GM18867 (cell line): ENCODE data around the gene CEP112.
A peak's percentile ranks its signal among the peaks of the same experiment; 100 is the strongest.
"Not testable (repeated sequence)": the region's sequence is repeated elsewhere in the genome, so short reads cannot be mapped to it uniquely, and the experiment has no call there.

ENCODE experiments used
- ATAC-seq: cut with Tn5 transposase; IDR thresholded peaks from one replicate; pipeline ENCODE4 v1.9.1; 2021; ENCODE audit warnings: mild to moderate bottlenecking, moderate library complexity; ENCODE audit not compliant: unreplicated experiment

The CEP112 gene

GRCh38 chr17:65797101-65797500, 394.8 kb downstream of the CEP112 start:
- no peak for ATAC-seq

DNA sequence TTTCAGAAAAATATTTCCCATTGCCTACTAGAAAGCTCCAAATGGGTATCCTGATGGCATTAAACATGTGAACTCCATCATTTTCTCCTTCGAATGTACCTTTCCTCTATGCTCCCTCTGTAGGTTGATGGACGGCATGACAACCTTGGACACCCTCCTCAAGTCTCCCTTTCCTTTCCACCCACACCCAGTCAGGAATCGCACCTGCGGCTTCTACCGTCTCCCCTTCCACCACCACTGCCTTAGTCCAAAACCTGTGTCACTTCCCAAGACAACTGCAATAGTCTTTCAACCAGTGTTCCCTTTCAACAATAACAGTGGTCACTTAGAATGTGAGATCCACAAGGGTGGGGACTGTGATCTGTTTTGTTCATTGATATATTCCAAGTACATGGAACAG, 397.4 kb downstream of the CEP112 start:
- ATAC-seq: no peak

DNA sequence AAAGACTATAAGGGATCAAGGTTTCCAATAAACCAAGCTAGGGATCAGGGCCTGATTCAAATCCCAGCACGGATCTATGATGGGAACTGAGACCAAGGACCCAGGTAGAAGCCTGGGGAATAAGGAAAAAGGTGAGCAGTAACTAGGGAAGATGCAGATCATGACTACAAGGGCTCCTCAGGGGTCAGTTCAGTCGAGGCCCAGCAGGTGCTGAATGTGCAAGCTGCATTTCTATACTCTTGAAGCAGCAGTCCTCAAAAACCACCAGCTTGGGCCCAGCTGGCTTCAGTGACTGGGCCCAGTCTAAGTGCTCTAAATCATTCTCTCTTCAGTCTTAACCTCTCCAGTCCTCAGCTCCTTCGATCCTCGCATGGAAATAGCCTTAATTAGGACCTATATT, 401.7 kb downstream of the CEP112 start:
- no peak for ATAC-seq

- no peak for ATAC-seq
Observed at GRCh38 chr17:65787503-65787902, 404.4 kb downstream of the CEP112 start.

- no peak for ATAC-seq
Observed at GRCh38 chr17:65786479-65786878, 405.5 kb downstream of the CEP112 start.

DNA sequence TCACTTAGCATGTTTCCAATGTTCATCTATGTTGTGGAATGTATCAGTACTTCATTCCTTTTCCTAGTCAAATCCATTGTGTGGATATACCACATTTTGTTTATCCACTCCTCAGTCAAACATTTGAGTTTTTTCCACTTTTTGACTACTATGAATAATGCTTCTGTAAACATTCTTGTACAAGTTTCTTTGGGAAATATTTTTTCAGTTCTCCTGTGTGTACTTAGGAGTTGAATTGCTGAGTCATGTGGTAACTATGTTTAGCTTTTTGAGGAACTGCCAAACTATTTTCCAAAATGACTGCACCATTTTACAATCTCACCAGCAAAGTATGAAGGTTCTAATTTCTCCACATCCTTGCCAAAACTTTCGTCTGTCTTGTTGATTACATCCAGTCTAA, 406.8 kb downstream of the CEP112 start:
- ATAC-seq: no peak

DNA sequence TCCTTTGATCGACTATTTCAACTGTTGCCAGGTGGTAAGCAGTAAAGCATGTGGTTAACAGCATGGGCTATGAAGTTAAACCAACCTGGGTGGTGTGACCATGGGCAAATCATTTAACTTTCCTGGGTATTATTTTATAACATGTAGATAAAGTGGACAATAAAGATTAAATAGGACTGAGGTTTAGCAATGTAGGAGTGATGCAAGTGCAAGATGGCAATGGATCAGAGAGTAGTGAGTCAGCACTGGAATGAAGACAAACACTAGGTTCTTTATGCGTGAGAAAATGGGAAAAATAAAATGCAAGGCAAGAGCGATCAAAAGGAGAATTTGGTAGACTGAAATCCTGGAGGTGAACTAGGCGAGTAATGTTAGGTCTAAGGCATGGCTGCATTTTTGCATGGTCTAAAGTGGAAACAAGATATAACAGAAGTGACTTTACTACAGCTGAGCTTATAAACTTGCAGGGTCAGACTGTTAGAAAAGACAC, 408.0 kb downstream of the CEP112 start:
- ATAC-seq: no peak

DNA sequence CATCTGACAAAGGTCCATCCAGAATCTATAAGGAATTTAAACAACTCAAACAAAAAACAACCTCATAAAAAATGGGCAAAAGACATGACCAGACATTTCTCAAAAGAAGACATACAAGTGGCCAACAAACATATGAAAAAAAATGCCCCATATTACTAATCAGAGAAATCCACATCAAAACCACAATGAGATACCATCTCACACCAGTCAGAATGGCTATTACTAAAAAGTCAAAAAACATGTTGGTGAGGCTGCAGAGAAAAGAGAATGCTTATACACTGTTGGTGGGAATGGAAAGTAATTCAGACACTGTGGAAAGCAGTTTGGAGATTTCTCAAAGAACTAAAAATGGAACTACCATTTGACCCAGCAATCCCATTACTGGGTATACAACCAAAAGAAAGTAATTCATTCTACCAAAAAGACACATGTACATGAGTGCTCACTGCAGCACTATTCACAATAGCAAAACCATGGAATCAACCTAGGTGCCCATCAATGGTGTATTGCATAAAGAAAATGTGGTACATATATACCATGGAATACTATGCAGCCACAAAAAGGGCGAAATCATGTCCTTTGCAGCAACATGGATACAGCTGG, 409.7 kb downstream of the CEP112 start:
- not testable (repeated sequence) for ATAC-seq

GRCh38 chr17:65780111-65780510, 411.8 kb downstream of the CEP112 start:
- ATAC-seq: no peak

GRCh38 chr17:65776890-65777289, 415.0 kb downstream of the CEP112 start:
- ATAC-seq: no peak

DNA sequence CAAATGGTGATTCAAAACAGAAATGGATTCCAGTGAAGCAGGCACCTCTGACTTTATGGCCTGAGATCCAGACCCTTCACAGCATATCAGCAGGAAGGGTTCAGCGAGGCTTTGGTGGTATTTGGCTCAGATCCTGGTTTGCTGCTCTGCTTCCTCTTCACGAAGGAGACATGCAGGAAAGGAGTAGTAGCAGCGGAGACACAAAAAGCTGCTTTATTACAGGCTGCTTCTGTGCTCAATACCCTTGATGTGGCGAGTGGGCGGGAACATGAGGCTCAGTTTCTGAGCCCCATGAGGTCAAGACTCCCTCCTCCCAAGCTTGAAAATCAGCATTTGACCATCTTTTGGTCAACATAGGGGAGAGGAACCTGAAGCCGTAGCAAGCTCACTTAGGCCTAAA, 417.1 kb downstream of the CEP112 start:
- no peak for ATAC-seq

DNA sequence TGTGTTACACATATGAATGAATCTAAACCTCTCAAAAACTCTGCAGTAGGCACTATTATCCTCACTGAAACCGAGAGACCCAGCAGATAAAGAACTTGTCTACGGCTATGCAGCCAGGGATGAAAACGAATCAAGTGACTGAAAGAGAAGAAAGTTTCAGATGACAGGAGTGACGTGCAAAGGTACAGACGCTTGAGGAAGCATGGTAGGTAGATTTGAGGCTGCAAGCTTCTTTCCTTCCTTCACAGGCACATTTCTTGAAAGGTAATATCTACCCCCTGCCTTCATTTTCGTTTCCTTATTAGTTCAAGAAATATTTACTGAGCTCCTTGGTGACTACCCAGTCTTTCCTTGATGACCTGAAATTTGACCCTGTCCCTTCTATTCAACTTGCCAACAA, 418.9 kb downstream of the CEP112 start:
- no peak for ATAC-seq

DNA sequence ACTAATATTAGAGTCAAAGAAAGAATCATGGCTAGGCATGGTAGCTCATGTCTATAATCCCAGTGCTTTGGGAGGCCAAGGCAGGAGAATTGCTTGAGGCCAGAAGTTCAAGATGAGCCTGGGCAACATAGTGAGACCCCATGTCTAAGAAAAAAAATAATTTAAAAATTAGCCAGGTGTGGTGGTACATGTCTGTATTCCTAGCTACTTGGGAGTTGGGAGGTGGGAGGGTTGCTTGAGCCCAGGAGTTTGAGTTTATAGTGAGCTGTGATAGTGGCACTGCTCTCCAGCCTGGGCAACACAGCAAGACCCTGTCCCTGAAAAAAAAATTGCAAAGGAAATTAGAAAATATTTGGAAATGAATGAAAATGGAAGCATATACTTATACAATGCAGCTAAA, 420.2 kb downstream of the CEP112 start:
- ATAC-seq: no peak

DNA sequence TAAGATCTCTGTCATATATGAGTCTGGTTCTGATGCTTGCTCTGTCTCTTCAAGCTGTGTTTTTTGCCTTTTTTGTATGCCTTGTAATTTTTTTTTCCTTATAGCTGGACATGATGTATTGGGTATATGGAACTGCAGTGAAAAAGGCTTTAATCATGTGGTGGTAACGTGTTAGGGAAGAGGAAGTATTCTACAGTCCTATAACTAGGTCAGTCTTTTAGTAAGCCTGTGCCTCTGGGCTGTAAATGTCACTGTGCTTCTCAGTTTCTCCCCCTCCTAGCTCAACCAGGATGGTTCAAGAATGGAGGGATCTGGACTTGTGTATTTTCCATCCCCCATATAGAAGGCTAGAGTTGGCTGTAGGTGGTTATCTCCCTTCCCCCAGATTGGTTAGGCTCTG, 428.1 kb downstream of the CEP112 start:
- ATAC-seq: no peak

DNA sequence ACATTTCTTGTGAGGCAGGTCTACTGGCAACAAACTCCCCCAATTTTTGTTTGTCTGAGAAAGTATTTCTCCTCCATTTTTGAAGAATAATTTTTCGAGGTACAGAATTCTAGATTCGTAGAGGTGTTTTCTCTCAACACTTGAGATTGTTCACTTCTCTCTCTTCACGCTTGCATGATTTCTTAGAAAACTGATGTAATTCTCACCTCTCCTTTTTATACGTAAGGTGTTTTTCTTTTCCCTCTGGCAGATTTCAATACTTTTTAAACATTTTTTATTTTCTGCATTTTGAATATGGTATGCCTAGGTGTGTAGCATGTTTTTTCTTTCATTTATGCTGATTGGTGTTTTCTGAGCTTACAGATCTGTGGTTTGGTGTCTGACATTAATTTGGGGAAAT, 429.0 kb downstream of the CEP112 start:
- ATAC-seq: no peak

DNA sequence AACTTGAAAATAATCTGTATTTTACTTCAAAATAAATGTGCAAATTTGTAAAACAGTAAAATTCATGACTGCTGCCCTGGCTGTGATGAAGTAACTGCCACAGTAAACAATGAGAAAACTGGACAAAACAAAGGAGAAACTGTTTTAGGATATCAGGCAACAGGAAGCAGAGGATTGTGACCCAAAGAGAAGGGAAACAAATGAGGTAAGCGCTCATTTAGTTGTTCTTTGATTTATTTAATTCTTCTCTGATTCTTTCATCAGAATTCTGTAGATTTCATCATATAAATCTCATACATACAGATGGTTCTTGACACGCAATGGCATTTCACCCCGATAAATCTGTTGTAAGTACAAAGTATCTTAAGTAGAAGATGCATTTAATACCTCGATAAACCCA, 432.4 kb downstream of the CEP112 start:
- no peak for ATAC-seq

DNA sequence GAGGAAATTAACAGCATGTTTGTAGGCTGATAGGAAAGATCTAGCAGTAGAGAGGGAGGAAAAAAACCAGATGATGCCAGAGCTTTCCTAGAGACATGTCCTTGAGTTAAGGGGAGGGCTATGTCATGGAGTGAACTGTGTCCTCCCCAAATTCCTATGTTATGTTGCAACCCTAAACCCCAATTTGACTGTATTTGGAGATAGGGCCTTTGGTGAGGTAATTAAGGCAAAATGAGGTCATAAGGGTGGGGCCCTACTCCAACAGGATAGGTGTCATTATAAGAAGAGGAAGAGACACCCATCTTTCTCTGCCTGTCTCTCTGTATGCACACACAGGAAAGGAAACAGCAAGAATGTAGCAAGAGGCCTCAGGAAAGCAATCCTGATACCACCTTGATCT, 435.2 kb downstream of the CEP112 start:
- ATAC-seq: no peak

DNA sequence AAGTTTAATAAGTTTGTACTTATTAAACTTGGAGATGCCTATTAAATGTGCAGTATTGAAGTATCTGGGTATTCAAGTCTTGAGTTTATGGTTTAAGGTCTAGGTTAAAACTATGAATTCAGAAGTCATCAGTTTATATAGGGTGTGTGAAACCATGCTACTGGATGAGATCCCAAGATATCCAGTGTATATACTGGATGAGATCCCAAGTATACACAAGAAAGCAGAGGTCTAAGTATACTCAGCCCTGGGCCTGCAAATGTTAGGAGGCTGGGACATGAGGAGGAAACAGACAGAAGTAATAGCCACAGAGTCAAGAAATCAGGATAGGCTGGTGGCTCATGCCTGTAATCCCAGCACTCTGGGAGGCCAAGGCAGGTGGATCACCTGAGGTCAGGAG, 436.1 kb downstream of the CEP112 start:
- ATAC-seq: no peak

GRCh38 chr17:65754630-65755029, 437.3 kb downstream of the CEP112 start:
- no peak for ATAC-seq

DNA sequence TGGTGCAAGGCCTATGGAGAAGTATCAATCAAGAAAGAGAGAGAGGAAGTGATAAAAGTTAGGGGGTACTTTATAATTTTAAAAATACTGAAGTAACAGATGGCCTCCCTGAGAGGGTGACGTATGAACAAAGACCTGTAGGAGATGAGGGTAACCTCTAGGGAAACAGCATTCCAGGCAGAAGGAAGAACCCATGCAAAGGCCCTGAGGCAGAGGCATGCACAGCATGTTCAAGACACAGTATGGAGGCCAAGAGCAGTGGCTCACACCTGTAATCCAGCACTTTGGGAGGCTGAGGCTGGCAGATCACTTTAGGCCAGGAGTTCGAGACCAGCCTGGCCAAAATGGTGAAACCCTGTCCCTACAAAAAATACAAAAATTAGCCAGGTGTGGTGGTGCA, 437.9 kb downstream of the CEP112 start:
- no peak for ATAC-seq

- ATAC-seq: no peak
Observed at GRCh38 chr17:65753348-65753747, 438.6 kb downstream of the CEP112 start.

DNA sequence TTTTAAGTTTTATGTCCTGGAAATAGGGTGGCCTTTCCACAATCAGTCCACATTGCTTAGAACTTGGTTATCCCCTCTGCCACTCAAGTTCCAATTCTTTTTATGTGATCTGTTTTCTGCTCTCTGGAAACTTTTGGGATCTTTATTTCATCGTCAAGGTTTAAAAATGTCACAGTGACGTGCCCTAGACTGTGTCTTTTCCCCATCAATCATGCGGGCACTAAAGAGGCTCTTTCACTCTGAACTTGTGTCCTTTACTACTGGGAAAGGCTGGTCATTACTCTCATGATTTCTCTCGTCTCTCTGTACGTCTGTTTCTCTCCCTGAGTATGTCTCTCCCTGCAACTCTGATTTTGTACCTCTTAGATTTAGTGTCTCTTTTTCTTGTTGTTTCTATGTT, 440.7 kb downstream of the CEP112 start:
- no peak for ATAC-seq

DNA sequence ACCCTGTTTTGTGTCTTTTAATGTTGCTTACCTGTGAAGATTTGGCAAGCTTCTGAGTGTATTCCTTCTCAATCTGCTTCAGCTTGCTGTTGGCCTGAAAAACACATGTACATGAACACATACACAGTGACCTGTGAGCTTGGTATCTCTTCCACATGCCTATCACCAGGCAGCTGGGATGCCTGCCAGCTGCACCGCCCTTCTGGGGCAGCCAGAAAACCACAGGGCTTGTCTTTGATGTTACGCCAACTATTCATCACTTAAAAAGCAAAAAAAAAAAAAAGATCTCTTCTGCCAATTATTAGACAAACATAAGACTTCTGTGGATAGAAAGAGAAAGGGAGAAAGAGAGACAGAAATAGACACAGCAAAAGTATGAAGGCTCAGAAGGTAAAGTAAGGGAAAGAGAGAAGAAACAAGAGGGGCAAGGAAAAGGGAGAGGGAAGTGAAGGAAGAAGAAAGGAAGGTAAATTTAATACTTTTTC, 441.3 kb downstream of the CEP112 start:
- ATAC-seq: peak; percentile 39
